Measurements from ENCODE around the gene RPS2. TPM values are rescaled to one million over a fixed set of nuclear protein-coding genes. Genes with fewer than 3 reads are reported as not detected.
A peak's percentile ranks its signal among the peaks of the same experiment; 100 is the strongest.

RPS2 gene
- total RNA-seq, 1 experiment from 2014 or later, result 4,395 TPM

GRCh38 chr16:1960665-1961630 lies 3.7 kb downstream of the RPS2 start (continued):
- TF ChIP-seq, protein P1, sequence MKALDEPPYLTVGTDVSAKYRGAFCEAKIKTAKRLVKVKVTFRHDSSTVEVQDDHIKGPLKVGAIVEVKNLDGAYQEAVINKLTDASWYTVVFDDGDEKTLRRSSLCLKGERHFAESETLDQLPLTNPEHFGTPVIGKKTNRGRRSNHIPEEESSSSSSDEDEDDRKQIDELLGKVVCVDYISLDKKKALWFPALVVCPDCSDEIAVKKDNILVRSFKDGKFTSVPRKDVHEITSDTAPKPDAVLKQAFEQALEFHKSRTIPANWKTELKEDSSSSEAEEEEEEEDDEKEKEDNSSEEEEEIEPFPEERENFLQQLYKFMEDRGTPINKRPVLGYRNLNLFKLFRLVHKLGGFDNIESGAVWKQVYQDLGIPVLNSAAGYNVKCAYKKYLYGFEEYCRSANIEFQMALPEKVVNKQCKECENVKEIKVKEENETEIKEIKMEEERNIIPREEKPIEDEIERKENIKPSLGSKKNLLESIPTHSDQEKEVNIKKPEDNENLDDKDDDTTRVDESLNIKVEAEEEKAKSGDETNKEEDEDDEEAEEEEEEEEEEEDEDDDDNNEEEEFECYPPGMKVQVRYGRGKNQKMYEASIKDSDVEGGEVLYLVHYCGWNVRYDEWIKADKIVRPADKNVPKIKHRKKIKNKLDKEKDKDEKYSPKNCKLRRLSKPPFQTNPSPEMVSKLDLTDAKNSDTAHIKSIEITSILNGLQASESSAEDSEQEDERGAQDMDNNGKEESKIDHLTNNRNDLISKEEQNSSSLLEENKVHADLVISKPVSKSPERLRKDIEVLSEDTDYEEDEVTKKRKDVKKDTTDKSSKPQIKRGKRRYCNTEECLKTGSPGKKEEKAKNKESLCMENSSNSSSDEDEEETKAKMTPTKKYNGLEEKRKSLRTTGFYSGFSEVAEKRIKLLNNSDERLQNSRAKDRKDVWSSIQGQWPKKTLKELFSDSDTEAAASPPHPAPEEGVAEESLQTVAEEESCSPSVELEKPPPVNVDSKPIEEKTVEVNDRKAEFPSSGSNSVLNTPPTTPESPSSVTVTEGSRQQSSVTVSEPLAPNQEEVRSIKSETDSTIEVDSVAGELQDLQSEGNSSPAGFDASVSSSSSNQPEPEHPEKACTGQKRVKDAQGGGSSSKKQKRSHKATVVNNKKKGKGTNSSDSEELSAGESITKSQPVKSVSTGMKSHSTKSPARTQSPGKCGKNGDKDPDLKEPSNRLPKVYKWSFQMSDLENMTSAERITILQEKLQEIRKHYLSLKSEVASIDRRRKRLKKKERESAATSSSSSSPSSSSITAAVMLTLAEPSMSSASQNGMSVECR (CRISPR knock-in tag; IDR thresholded peaks at IDR 0.05; ENCODE audit: borderline replicate concordance), result no peak; the same call in 1 of the 2 replicates
- TF ChIP-seq ZNF121 (CRISPR knock-in tag; IDR thresholded peaks at IDR 0.05), result no peak
- TF ChIP-seq, protein P2, sequence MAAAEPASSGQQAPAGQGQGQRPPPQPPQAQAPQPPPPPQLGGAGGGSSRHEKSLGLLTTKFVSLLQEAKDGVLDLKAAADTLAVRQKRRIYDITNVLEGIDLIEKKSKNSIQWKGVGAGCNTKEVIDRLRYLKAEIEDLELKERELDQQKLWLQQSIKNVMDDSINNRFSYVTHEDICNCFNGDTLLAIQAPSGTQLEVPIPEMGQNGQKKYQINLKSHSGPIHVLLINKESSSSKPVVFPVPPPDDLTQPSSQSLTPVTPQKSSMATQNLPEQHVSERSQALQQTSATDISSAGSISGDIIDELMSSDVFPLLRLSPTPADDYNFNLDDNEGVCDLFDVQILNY (CRISPR knock-in tag; IDR thresholded peaks at IDR 0.05), result no peak
- peak; percentile 97 for TF ChIP-seq PRRX2 (CRISPR knock-in tag; IDR thresholded peaks at IDR 0.05)
- TF ChIP-seq, protein P3, sequence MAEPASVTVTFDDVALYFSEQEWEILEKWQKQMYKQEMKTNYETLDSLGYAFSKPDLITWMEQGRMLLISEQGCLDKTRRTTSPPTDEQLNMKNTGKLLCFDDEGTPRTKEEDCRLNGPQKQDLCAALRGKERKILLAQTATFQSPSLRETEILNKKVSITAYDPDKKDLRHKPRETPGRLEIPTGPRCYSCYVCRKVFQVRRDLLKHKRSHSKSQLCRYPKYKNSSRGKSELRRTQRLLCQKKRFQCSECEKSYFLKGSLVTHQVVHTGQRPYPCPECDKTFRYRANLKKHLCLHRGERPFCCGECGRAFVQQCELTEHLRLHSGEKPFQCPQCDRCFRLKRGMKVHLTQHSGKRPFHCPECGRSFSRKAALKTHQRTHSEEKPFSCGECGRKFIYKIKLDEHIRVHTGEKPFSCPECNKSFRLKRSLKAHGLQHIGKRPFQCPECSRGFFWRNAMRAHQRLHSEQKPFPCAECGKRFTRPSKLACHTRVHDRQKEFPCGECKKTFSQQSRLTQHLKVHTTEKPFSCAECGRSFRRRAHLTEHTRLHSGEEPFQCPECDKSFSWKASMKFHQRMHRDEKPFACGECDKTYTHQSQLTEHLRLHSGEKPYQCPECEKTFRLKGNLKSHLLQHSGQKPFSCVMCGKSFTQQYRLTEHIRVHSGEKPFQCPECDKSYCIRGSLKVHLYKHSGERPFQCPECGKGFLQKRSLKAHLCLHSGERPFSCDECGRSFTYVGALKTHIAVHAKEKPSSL (CRISPR knock-in tag; conservative IDR thresholded peaks at IDR 0.05), result peak; percentile 90
- TF ChIP-seq NR1H2 (CRISPR knock-in tag; IDR thresholded peaks at IDR 0.05), result no peak
- no peak for TF ChIP-seq ZNF317 (CRISPR knock-in tag; IDR thresholded peaks at IDR 0.05; ENCODE audit: borderline replicate concordance, low read depth)
- TF ChIP-seq, protein P4, sequence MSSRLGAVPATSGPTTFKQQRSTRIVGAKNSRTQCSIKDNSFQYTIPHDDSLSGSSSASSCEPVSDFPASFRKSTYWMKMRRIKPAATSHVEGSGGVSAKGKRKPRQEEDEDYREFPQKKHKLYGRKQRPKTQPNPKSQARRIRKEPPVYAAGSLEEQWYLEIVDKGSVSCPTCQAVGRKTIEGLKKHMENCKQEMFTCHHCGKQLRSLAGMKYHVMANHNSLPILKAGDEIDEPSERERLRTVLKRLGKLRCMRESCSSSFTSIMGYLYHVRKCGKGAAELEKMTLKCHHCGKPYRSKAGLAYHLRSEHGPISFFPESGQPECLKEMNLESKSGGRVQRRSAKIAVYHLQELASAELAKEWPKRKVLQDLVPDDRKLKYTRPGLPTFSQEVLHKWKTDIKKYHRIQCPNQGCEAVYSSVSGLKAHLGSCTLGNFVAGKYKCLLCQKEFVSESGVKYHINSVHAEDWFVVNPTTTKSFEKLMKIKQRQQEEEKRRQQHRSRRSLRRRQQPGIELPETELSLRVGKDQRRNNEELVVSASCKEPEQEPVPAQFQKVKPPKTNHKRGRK (CRISPR knock-in tag; IDR thresholded peaks at IDR 0.05; ENCODE audit: borderline replicate concordance), result no peak
- no peak for TF ChIP-seq ETV6 (CRISPR knock-in tag; IDR thresholded peaks at IDR 0.05)

DNA sequence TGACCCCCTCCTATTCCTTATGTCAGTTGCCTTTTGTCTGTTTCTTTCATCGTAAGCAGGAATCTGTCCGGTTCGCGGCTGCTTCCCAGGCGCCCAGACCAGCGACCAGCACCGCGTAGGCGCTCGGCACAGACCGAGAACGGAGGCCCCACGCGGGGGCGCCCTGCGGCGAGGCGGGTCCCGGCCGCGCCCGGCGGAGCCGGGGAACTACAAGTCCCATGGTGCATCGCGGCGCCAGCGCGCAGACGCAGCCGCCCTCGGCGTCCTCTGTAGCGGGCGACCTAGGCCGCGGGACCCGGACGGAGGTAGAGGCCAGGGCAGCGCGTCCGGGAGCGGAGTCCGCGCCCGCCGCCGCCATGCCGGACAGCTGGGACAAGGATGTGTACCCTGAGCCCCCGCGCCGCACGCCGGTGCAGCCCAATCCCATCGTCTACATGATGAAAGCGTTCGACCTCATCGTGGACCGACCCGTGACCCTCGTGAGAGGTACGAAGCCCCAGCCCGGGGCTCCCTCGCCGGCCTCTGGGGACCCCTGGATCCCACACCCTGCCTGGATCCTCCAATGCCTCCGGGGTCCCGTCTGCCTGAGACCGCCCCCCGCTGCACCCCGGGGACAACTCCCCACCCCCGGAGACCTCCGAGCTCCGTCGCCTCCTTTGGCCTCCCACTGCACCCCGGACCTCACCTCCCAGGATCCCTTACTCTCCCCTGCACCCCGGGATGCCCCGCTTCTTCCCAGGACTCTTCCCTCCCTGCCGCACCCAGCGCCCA lies 5.2 kb downstream of the RPS2 start, which contains the start of gene NDUFB10:
Gene NDUFB10, plus strand, starts transcription at position 270 of the 771 bp plus-strand sequence. Its CDS starts 87 bp downstream, at position 357.
- POLR2A ChIA-PET, result interaction anchor here (0.6 to 1.1 kb wide), 2 partner anchors 16 to 23 kb away, joined by 3 to 8 read pairs; no protein-coding TSS in a partner anchor
- Mint-ChIP-seq H3K36me3 (peaks cover 33% of the 10 kb centered on the region), H3K27me3 (ENCODE audit: low read depth) (peaks cover 6% of the 10 kb centered on the region), H3K4me1 (peaks cover 34% of the 10 kb centered on the region), H3K27ac (peak within 1 kb of the TSS; percentile 77), H3K9me3 (no peaks in the 10 kb centered on the region), H3K4me3 (peak within 1 kb of the TSS; percentile 93)
- DNase-seq (ENCODE audit: low spot score), result peak; percentile 92
- CTCF ChIA-PET, result interaction anchor here (0.8 to 1.3 kb wide), 3 partner anchors 13 to 181 kb away, joined by 3 to 6 read pairs (median 3); no protein-coding TSS in a partner anchor
- peak; percentile 34 for ATAC-seq
- TF ChIP-seq TCF7 (CRISPR knock-in tag; IDR thresholded peaks at IDR 0.05; ENCODE audit: low read depth), result 0 out of 2 replicates have a peak, but pooled peaks have one; percentile 62
- TF ChIP-seq JUN (CRISPR knock-in tag; IDR thresholded peaks at IDR 0.05), result 0 out of 2 replicates have a peak, but pooled peaks have one; percentile 71
- TF ChIP-seq, protein P5, sequence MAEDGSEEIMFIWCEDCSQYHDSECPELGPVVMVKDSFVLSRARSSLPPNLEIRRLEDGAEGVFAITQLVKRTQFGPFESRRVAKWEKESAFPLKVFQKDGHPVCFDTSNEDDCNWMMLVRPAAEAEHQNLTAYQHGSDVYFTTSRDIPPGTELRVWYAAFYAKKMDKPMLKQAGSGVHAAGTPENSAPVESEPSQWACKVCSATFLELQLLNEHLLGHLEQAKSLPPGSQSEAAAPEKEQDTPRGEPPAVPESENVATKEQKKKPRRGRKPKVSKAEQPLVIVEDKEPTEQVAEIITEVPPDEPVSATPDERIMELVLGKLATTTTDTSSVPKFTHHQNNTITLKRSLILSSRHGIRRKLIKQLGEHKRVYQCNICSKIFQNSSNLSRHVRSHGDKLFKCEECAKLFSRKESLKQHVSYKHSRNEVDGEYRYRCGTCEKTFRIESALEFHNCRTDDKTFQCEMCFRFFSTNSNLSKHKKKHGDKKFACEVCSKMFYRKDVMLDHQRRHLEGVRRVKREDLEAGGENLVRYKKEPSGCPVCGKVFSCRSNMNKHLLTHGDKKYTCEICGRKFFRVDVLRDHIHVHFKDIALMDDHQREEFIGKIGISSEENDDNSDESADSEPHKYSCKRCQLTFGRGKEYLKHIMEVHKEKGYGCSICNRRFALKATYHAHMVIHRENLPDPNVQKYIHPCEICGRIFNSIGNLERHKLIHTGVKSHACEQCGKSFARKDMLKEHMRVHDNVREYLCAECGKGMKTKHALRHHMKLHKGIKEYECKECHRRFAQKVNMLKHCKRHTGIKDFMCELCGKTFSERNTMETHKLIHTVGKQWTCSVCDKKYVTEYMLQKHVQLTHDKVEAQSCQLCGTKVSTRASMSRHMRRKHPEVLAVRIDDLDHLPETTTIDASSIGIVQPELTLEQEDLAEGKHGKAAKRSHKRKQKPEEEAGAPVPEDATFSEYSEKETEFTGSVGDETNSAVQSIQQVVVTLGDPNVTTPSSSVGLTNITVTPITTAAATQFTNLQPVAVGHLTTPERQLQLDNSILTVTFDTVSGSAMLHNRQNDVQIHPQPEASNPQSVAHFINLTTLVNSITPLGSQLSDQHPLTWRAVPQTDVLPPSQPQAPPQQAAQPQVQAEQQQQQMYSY (CRISPR knock-in tag; IDR thresholded peaks at IDR 0.05), result no peak
- TF ChIP-seq MXD4 (CRISPR knock-in tag; IDR thresholded peaks at IDR 0.05; ENCODE audit: borderline replicate concordance), result no peak
- TF ChIP-seq, protein P6, sequence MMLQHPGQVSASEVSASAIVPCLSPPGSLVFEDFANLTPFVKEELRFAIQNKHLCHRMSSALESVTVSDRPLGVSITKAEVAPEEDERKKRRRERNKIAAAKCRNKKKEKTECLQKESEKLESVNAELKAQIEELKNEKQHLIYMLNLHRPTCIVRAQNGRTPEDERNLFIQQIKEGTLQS (CRISPR knock-in tag; conservative IDR thresholded peaks at IDR 0.05), result no peak
- TF ChIP-seq ZNF232 (CRISPR knock-in tag; IDR thresholded peaks at IDR 0.05), result peak; percentile 88
- no peak for TF ChIP-seq GRHL2 (CRISPR knock-in tag; IDR thresholded peaks at IDR 0.05; ENCODE audit: insufficient replicate concordance, severe bottlenecking)
- TF ChIP-seq CBFB (CRISPR knock-in tag; IDR thresholded peaks at IDR 0.05; ENCODE audit: low read depth), result no peak
- no peak for TF ChIP-seq HMGA2 (CRISPR knock-in tag; IDR thresholded peaks at IDR 0.05)
- peak; percentile 55; the same call in 1 of the 2 replicates for TF ChIP-seq PRRX2 (CRISPR knock-in tag; IDR thresholded peaks at IDR 0.05)
